ENCODE results near the gene TRMT11.
"Not testable (repeated sequence)": the region's sequence is repeated elsewhere in the genome, so short reads cannot be mapped to it uniquely, and the experiment has no call there.

The TRMT11 gene

DNA sequence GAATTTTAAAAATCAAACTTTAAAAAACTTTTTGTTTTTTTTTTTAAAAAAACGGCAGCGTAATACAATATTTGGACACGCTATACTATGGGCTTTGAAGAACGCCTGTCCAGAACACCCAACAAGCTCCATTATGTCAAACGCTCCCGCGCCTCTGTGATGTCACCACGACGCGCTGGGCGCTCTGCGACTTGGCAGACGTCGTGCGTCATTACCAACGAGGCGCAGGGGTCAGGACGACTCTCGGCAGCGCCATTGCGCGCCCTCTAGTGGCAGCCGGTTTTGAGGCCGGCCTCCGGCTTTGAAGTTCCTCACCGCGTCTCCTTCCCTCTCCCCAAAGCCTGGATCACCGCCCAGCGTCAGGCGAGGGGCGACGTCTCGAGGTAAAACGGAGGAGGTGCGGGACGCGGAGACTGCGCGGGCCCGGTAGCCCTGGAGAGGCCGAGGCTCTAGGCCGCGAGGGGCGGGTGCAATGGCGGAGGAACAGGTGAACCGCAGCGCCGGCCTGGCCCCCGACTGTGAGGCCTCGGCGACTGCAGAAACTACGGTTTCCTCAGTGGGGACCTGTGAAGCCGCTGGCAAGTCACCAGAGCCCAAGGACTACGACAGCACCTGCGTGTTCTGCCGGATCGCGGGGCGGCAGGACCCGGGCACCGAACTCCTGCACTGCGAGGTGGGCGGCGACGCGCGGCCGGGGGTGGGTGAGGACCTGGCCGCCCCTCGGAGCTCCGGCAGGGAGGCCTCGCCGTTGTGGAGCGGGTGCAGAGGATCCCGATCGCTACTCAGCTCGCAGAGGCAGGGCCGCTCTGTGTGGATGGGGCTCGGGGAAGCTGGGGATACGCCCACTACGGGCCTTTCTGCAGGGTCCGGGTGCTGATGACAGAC is 29.6 kb upstream of the TRMT11 start, which contains the start of gene HINT3:
Gene HINT3, plus strand, starts transcription at position 265 of the 885 bp plus-strand sequence. Its CDS starts 208 bp downstream, at position 473.
- DNase-seq: peak; percentile 61

DNA sequence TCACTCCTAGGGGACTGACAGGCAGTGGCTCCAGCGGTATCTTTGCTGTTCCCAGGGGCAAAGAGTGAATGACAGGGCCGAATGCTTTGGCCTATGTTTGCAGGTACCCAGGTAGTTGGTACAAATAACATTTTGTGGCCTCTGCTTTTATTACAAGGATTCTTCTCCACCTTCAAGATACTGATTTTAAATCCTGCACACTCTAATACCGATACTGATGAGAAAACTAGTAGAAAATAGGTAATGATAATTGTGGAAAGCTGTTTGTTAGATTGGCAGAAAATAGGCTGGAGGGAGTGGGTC is 29.0 kb upstream of the TRMT11 start:
- DNase-seq: no peak

DNA sequence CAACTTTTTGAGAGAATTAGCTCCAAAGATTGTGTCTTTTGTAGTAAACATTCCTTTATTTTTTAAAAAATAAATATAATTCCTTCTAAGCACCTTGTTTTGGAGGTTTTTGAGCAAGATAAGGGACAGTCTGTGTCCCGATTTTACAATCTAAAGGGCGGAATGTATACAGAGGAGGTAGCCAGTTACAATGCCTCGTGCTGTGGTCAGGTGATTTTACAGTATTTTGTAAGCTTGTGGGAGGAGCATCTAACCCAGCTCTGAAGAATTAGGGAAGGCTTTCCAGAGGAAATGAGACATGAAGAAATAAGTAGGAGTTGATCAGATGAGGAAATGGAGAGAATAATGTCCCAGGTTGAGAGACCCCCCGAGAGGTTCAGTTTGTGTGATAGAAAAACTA is 28.5 kb upstream of the TRMT11 start:
- DNase-seq: no peak

DNA sequence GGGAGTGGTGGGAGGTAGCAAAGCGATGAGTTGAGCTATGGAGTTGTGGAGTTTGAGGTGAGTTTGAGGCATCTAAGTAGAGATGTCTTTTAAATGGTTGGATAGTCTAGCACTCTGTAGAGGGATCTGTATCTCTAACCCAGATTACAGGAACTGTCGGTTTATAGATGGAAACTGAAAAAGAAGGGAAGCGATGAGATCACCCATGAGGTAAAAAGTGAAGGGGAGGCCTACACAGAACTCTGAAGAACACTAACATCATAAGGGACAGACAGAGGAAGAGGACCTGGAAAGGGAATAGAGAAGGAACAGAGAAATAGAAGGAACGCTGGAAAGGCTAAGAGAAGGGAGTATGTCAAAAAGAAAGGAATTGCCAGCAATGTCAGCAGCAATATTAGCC is 27.3 kb upstream of the TRMT11 start:
- DNase-seq: no peak

DNA sequence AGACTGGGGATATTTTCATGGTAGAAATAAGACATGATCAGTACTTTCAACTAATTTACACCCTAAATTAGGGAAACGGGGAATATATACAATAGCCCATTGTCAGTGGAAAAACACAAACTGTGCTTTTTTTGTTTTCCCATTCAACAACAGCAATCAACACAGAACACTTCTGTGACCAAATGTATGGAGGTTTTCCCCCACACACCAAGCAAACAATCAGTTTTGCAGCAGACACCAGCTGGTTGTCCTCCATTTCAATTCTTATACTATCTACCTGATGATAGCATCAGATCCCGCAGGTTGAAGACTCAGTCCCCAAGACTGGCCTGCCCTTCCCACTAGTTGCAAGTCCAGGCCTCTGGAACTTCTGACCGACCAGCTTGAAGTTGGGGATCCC is 25.2 kb upstream of the TRMT11 start:
- no peak for DNase-seq

DNA sequence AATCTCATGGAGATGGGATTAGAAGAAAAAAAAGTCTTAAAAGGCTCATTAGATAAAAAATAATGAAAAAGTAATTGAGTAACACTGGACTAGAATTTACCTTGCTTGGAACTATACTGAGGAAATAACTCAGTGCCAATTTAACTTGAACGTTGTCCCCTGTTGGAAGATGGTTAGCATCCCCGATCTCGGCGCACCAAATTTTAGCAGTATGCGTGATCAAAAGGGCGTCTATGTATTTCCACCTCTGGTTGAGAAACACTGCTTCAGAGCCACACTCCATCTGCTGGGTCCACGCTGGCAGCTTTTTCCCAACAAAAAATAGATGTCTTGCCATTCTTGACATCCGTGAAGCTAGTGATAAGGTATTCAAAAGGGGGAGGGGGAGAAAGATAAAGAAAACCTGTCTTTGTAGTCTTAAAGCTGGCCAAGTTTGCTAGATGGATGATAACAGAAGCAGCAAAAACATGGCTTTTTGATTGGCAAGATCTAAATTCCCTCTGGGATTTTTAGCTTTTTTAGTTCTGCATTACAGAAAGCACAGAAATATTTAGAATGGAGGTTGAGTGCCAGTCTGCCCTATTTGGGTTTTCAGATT is 23.3 kb upstream of the TRMT11 start:
- no peak for DNase-seq

DNA sequence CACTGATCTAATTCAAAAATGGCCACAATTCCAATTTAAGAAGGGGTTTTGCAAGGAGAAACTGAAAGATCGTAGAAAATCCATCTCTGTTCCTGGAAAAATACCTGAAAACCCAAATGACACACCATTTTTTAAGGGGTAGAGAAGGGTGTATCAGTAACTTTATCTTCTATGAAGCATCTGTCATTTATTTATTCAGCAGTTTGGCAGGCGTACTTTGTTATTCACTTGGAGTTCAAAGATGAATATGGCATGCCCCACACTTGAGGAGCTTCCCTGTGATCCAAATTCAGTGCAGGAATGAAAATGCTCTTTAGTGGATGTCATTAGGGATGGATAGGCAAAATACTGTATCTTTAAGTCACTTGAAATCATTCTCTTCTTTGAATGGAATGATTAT is 22.5 kb upstream of the TRMT11 start:
- DNase-seq: no peak

DNA sequence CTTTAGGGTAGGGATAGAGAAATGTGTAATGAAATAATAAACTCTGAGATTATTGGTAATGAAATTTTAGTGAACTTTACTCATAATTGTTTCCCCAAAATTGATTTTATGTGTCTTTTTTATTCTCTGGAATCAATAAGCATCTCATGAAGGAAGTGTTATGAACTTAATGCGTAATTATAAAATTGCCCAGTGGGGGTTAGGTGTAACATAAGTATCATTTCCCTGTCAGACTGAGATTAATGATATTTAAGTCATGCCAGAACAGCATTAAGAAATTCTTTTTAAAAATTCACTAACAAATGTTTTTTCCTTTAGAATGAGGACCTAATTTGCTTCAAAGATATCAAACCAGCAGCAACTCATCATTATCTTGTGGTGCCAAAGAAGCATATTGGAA is 19.8 kb upstream of the TRMT11 start:
- no peak for DNase-seq

DNA sequence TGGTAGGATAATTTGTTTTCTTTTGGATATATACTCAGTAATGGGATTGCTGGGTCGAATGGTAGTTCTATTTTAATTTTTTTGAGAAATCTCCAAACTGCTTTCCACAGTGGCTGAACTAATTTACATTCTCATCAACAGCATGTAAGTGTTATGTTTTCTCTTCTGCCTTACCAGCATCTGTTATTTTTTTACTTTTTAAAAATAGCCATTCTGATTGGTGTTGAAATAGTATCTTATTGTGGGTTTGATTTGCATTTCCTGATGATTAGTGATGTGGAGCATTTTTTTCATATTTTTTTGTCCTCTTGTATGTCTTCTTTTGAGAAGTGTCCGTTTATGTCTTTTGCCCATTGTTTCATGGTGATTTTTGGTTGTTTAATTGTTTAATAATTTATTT is 17.8 kb upstream of the TRMT11 start:
- no peak for DNase-seq

DNA sequence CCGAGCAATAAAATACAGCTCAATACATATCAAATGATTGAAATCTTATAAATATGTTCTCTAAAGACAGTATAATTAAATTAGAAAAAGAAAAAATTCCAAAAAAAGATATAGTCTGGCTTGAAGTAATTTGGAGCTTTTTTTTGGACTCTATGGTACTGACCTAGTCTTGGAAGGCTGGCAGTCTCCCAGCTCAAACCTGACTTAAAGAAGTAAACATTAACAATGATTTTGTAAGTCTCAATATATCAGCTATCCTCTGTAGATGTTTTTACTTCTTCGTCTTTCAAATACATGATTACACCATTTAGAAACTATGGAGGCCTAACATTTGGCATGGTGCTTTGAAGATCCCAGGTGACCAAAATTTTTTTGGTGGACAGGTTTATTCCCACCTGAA is 15.6 kb upstream of the TRMT11 start:
- no peak for DNase-seq

DNA sequence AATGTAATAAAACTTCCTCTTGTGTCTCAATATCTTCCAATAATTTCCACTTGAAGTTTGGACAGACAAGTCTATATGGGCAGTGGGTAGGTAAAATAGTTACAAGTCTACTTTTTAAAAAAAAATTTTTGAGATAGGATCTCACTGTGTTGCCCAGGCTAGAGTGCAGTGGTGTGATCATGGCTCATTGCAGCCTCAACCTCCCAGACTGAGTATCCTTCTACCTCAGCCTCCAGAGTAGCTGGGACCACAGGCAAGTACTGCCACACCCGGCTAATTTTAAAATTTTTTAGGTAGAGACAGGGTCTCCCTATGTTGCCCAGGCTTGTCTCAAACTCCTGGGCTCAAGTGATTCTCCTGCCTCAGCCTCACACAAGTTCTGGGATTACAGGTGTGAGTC is 13.9 kb upstream of the TRMT11 start:
- not testable (repeated sequence) for DNase-seq

DNA sequence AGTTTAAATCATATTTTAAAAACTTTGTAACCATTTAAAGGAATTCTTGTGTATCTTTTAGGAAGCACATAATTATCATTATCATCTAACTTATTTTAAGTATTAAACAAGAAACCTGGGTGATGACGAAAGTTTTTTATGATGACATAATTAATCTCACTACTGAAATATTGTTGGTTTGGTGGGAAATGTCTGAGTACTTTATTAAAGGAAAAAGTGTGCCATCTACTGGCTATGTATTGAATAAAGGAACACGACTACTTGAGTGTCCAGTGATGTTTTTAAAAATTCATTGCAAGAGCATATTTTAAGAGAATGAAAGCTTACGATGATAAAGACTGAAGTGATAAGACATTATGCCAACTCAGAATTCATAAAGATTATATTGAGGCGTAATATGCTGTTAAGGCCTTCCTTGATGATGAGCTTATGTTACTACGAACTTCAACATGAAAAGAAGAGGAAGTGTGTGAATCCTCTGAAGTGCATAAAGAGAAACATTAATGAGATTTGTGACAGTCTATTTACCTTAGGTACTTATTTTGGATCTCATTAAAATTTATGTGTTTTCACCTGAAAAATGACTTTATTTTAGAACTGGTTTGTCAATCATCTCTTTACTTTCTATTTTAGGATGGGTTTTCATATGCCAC is 12.0 kb upstream of the TRMT11 start:
- no peak for DNase-seq

DNA sequence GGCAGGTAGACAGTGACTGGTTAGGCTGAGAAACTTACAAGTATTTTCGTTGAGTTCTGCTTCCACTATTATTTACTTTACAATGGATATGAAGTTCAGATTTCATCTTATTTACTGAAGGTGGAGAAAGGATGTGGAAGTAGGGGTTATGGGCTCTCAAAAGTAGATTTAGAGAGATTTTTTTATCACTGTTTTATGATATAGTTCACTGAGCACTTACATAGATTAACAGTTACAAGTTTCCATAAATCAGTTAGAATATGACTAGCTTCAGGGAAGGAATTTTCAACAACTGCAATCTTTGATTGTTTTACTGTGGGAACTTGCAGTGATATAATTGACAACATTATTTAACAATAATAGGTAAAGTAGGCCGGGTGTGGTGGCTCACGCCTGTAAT is 7.2 kb upstream of the TRMT11 start:
- DNase-seq: no peak

DNA sequence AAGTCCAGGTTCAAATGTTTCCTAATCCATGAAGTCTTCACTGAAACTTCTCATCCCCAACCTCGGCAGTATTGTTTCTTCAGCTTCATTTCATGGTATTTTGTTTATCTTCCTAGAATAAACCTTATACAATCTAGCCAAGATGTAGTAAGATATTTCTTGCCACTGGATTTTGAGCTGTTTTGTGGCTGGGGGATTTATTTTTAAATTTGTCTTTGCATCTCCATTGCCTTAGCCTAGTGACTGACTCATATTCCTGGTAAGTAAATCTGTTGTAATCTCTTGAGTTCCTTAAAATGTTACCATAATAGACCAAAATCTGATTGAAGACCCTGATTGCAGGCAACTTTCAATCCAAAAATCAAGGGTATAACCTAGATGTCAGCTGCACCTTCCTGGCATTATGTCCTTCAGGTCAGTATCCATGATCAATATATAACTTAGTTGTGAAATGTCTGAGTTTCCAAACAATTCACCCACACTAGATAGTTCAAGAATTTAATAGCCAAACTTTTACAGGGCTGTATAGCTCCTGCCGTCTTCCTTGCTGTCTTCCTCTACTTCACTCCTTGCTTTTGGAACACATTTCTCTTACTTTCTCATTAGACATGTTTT is 4.7 kb upstream of the TRMT11 start:
- DNase-seq: no peak

DNA sequence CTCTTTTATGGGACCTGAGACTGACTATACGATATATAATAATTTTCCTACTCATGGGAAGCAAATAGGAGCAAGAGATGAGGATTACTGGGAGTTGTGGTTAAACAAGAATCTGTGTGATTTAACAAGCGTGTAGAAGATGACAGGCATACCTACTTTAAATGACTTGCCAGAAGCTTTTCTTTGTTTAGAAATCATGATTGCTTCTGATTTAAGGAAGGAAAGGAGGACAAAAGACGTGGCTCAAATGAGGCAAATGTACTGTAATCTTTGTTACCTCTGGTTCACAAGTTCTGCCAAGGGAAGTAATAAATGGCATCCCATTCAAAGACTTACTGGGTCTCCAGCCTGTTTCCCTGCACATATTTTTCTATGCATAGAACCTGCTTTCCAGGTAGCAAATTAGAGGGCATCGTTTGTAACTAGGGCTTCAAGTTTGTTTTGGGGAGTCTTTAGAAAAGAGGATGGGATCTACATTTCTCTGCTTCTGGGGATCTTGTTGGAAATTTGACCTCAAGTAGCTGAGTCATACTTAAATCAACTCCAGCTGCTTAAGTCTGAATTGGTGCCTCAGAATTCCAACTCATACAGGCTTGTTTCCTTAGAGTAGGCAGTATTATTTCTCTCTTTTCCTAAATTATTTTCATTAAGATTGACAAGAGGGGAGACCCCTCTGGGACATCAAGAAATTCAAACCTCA is 2.9 kb upstream of the TRMT11 start:
- DNase-seq: no peak

DNA sequence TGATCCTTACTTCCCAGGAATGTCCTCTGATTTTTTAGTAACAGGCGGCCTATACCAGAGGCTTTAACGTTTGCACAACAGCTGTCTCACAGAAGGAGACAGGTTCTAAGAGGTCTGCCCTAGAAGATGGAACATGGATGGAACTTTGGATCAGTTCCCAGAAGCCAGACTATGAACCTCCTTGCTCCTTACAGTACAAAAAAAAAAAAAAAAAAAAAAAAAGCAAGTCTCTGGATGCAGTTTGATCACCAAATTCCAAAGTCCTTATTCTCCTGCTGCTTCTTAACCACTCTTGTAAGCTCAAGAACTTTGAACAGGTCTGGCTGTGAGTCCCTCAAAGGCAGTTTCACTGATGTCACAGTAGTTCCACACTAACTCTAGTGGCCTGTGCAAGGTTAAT is 2.0 kb upstream of the TRMT11 start:
- DNase-seq: no peak

DNA sequence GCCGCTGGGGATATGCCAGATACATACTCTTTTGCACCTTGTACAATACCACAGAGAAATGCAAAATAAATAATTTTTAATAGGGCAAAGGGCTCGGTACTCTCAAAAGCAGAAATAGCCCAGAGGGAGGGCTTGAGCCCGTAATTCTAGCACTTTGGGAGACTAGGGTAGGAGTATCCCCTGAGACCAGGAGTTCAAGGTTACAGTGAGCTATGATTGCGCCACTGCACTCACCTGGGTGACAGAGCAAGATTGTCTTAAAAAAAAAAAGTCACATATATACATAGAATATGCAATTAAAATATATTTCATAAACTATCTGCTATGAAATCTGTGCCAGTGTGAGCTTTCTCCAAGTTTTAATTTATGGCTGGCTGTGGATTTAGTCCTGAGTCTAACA is 818 bp upstream of the TRMT11 start:
- no peak for DNase-seq

DNA sequence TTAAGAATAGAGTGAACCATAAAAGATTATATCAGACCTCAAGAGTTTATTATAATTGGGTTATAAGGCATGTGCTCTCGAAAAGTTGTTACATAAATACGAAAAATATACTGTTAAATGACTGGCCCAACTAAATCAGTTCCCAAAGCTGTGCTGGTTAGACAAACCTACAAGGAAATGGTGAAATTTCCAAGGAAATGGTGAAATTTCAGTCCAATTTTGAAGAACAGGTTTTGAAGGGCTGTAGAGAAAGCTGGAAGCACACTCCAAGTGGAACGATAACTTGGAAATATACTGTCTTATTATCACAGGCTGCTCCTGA is 400 bp upstream of the TRMT11 start:
- DNase-seq: no peak

DNA sequence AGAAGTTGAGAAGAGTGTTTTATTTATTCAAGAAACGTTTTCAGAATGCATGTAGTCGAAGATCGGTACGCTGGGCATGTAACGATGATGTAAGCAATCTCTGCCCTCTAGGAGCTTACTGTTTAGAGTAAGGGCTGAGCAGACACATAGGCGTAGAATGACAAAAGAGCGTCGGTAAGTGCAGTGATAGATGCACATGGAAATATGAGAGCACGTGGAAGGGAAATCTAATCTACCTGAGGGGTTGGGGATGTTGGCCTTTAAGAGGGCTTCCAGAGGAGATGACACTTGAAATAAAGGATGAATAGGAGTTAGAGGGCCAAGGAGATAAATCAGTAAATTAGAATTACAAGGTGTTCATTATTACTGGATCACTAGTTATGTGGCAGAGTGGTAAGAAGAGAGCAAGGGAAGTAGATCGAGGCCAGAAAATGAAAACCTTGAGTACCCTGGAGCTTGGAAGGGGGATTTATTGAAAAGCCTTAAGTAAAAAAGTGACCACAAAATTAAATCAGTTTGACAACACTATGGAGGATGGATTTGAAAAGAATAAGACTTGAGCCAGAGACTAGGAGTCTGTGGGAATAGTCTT is 782 bp downstream of the TRMT11 start:
- no peak for DNase-seq

DNA sequence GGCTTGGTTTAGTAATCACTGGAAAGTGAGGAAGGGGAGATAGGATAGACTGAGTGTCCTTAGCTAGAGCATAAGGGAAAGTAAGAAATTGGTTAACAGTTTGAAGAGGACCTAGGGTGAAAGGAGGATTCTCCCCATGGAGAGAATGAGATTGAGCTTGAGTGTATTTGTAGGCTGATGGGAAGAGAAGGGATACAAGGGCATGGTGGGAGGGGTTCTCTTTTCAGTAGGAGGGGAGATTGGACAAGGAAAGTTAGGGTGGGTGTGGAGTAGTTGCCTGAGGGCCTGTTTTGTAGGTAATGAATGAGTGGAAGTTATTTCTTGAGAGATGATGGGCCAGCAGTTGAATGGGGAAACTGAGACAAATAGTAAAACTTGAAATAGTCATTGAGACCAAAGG is 1.9 kb downstream of the TRMT11 start:
- DNase-seq: no peak

DNA sequence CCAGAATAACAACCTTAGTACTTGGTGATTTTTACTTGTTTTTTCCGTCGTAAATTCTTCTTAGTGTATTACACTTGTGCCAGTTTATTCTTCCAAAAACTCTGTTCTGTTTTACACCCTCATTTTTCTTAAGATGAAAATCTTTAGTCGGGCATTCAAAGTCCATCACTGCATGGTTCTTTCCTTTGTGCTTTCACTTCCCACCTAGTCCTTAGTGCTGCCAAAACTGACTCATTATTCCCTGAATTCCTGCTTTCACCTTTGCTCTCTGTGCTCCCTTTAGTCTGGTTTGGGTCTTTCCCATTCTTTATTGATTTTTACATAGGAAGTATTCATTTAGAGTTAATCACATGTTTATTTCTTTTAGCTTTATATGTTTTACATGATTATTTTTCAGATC is 3.3 kb downstream of the TRMT11 start:
- no peak for DNase-seq

DNA sequence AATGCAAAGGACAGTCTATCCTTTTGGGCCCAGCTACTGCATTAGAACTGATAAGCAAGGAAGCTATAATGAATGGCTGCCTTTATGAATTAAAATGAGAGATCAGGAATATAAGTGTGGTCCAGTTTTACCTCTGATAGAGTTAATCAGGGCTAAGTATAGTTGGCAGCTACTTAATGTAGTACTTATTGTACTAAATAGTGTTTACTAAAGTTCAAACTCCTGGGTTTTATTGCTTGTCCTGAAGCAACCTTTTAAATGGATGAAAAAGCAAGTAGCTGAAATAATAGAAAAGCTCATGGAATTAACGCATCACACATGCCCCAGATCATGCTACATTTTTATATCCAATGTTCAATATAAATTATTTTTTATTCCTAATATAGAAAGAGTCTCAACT is 5.3 kb downstream of the TRMT11 start:
- DNase-seq: no peak
